A549 (cell line): Measurements from ENCODE around the gene CCDC66. TPM values are rescaled to one million over a fixed set of nuclear protein-coding genes. Genes with fewer than 3 reads are reported as not detected.
"Not testable (repeated sequence)": the region's sequence is repeated elsewhere in the genome, so short reads cannot be mapped to it uniquely, and the experiment has no call there.

Experiments used
- ATAC-seq, 2 experiments: fragments of 200-7000 bp in 1 of 2; fragments of >200 bp in 1 of 2; cut with Nextera tagmentation in 1 of 2; cut with Tn5 transposase in 1 of 2; 3 replicates each; pipeline versions ENCODE4 v1.8.0 to v1.9.1; 2018 to 2020; ENCODE audit warnings: mild to moderate bottlenecking in 1 of 2, moderate library complexity in 1 of 2
- CTCF ChIA-PET: fragments of 300-600 bp; sonication (Branson Sonifier 250); formaldehyde crosslinking; extraction: SDS; loops from one replicate; lab custom pipeline; 2021; ENCODE audit warnings: antibody characterized with exemption, inconsistent platforms; lab: Yijun Ruan, JAX
- POLR2A ChIA-PET: fragments of 350-600 bp; formaldehyde crosslinking; extraction: SDS; loops from one replicate; lab custom pipeline; 2021; ENCODE audit warnings: antibody characterized with exemption, inconsistent platforms; lab: Yijun Ruan, JAX
- DNase-seq, 2 experiments: peaks; one replicate each; pipeline versions ENCODE4 v3.0.0 to v3.0.0-alpha.2; 2011 to 2016; ENCODE audit warnings: low read depth in 1 of 2, low spot score in 1 of 2
- FAIRE-seq: peaks from 2 replicates; lab custom pipeline; 2011; peaks lifted over from hg19 to GRCh38; lab: Jason Lieb, UNC
- H3K27ac ChIP-seq, 2 experiments: fragments of >200 bp; sonication (Bioruptor Twin); formaldehyde crosslinking; 3 replicates each; pipeline ENCODE4 v1.5.1; 2016 to 2017
- H3K4me1 ChIP-seq: fragments of >200 bp; sonication (Bioruptor Twin); formaldehyde crosslinking; 3 replicates; pipeline ENCODE4 v1.6.1; 2016
- H3K4me2 ChIP-seq: fragments of >200 bp; sonication (Bioruptor Twin); formaldehyde crosslinking; 3 replicates; pipeline ENCODE4 v1.6.1; 2016
- H3K4me3 ChIP-seq: fragments of >200 bp; sonication (Bioruptor Twin); formaldehyde crosslinking; 3 replicates; pipeline ENCODE4 v1.5.1; 2016
- H3K9me3 ChIP-seq: fragments of >200 bp; sonication (Bioruptor Twin); formaldehyde crosslinking; 3 replicates; pipeline ENCODE4 v1.6.1; 2016
- ATOH8 ChIP-seq: fragments of 250-450 bp; sonication (Bioruptor Pico); IDR thresholded peaks from 2 replicates; pipeline ENCODE4 v1.5.0; 2020; ENCODE audit warnings: low read depth, mild to moderate bottlenecking, moderate library complexity
- BCL3 ChIP-seq: fragments of >200 bp; sonication (Bioruptor Twin); formaldehyde crosslinking; IDR thresholded peaks from 3 replicates; pipeline ENCODE4 v1.6.1; 2016
- CBX2 ChIP-seq: fragments of 200-600 bp; sonication (generic); IDR thresholded peaks from 2 replicates; pipeline ENCODE4 v1.6.1; 2016; ENCODE audit warnings: low read depth, mild to moderate bottlenecking, borderline replicate concordance
- CEBPB ChIP-seq, 2 experiments: fragments of >200 bp in 1 of 2; sonication (Bioruptor Twin) in 1 of 2; formaldehyde crosslinking in 1 of 2; IDR thresholded peaks; 2 replicates each; pipeline ENCODE4 v1.6.1; 2012 to 2016
- CHD4 ChIP-seq: fragments of 200-600 bp; sonication (generic); IDR thresholded peaks from 2 replicates; pipeline ENCODE4 v1.6.1; 2016; ENCODE audit warnings: antibody characterized with exemption, mild to moderate bottlenecking, borderline replicate concordance
- EHF ChIP-seq: fragments of 250-450 bp; sonication (Bioruptor Pico); IDR thresholded peaks from 2 replicates; pipeline ENCODE4 v1.5.0; 2020; ENCODE audit warnings: mild to moderate bottlenecking
- HMGXB4 ChIP-seq: fragments of 250-450 bp; sonication (Bioruptor Pico); IDR thresholded peaks from 2 replicates; pipeline ENCODE4 v1.5.0; 2021; ENCODE audit warnings: mild to moderate bottlenecking, moderate library complexity, borderline replicate concordance
- HOXA7 ChIP-seq: fragments of 250-450 bp; sonication (Bioruptor Pico); IDR thresholded peaks from 2 replicates; pipeline ENCODE4 v1.5.0; 2020; ENCODE audit warnings: mild to moderate bottlenecking, moderate library complexity
- JUNB ChIP-seq: fragments of >200 bp; sonication (Bioruptor Twin); formaldehyde crosslinking; IDR thresholded peaks from 2 replicates; pipeline ENCODE4 v1.6.1; 2016
- KDM5A ChIP-seq: fragments of 200-600 bp; sonication (generic); IDR thresholded peaks from 2 replicates; pipeline ENCODE4 v1.6.1; 2016; ENCODE audit warnings: antibody characterized with exemption, mild to moderate bottlenecking
- MAFK ChIP-seq: fragments of 450-650 bp; IDR thresholded peaks from 2 replicates; pipeline ENCODE4 v1.6.1; 2014; ENCODE audit not compliant: partially characterized antibody
- NFE2L2 ChIP-seq: fragments of 150-350 bp; conservative IDR thresholded peaks from 2 replicates; pipeline ENCODE4 v1.6.1; 2014; ENCODE audit warnings: low read length
- NPAS2 ChIP-seq: fragments of 250-450 bp; sonication (Bioruptor Pico); IDR thresholded peaks from 2 replicates; pipeline ENCODE4 v1.8.0; 2022; ENCODE audit warnings: mild to moderate bottlenecking, moderate library complexity, borderline replicate concordance
- PHF8 ChIP-seq: fragments of 200-600 bp; sonication (generic); IDR thresholded peaks from 2 replicates; pipeline ENCODE4 v1.6.1; 2016; ENCODE audit warnings: low read depth, mild to moderate bottlenecking, antibody characterized with exemption, moderate library complexity, borderline replicate concordance
- POLR2A ChIP-seq: IDR thresholded peaks from 2 replicates; pipeline ENCODE4 v1.6.1; 2012; ENCODE audit warnings: mild to moderate bottlenecking, low read length
- POLR2AphosphoS2 ChIP-seq: conservative IDR thresholded peaks from 2 replicates; pipeline ENCODE4 v1.6.1; 2012; ENCODE audit warnings: low read length, improper control_type of control experiment, inconsistent platforms
- RARB ChIP-seq: fragments of 250-450 bp; sonication (Bioruptor Pico); IDR thresholded peaks from 2 replicates; pipeline ENCODE4 v1.8.0; 2021; ENCODE audit warnings: mild to moderate bottlenecking, moderate library complexity
- REST ChIP-seq: fragments of 200-600 bp; sonication (generic); IDR thresholded peaks from 2 replicates; pipeline ENCODE4 v1.6.1; 2016; ENCODE audit warnings: antibody characterized with exemption, mild to moderate bottlenecking, moderate library complexity
- RNF2 ChIP-seq: fragments of 200-600 bp; sonication (generic); IDR thresholded peaks from 2 replicates; pipeline ENCODE4 v1.6.1; 2016; ENCODE audit warnings: low read depth, mild to moderate bottlenecking, antibody characterized with exemption, moderate library complexity, borderline replicate concordance
- USF2 ChIP-seq: fragments of 450-650 bp; IDR thresholded peaks from 2 replicates; pipeline ENCODE4 v1.6.1; 2014; ENCODE audit warnings: antibody characterized with exemption
- WGBS: methylation state at CpG from one replicate; pipeline ENCODE4 v1.1.6; 2017; ENCODE audit errors: missing lambda C conversion rate; 5-methylcytosine and 5-hydroxymethylcytosine counted together
- polyA plus RNA-seq, 4 experiments: library from polyadenylated mRNA; depleted of rRNA in 3 of 4; stranded (reverse); fragments of >200 nt; fragmentation: RNase III in 1 of 4; extraction: RNeasy Plus Mini Kit Qiagen cat#74134 plus additional on column Dnase treatment in 1 of 4; gene quantifications; 2 replicates in 3 of 4; 3 replicates in 1 of 4; pipeline ENCODE4 v1.2.3, GENCODE V29; 2011 to 2017

The CCDC66 gene
- polyA plus RNA-seq, 2 of the 4 experiments (the other 2 are of a cell fraction): 9.1 to 17.3 TPM

GRCh38 chr3:56593455-56594158 lies 36.6 kb downstream of the CCDC66 start:
- POLR2A ChIA-PET: interaction anchor here (0.6 kb wide), 1 partner anchor 198 kb away, joined by 4 read pairs; no protein-coding TSS in a partner anchor
- Histone ChIP-seq H3K4me3 (no peak overlapping the region), H3K4me1 (no peaks in the 10 kb centered on the region), H3K27ac (no peak overlapping the region)
- no peak for TF ChIP-seq POLR2AphosphoS2
- TF ChIP-seq RNF2: no peak
- no peak for TF ChIP-seq BCL3
- TF ChIP-seq USF2: no peak
- no peak for TF ChIP-seq KDM5A
- TF ChIP-seq POLR2A: no peak
- no peak for TF ChIP-seq CBX2
- no peak for TF ChIP-seq HOXA7 (CRISPR knock-in tag)
- no peak for TF ChIP-seq CEBPB (IDR thresholded peaks at IDR 0.05)
- TF ChIP-seq CHD4: no peak
- no peak for TF ChIP-seq PHF8
- no peak for TF ChIP-seq MAFK
- TF ChIP-seq EHF: no peak
- TF ChIP-seq NFE2L2: no peak
- TF ChIP-seq NPAS2: no peak
- TF ChIP-seq JUNB: no peak
- TF ChIP-seq RARB (CRISPR knock-in tag): no peak
- TF ChIP-seq, all 56 proteins: peak for 0
- ATAC-seq: no peak
- no peaks in the 10 kb centered on the region for H3K9me3 ChIP-seq
- no peak for FAIRE-seq
- WGBS: 79% methylated on average over 6 of the region's 6 CpGs
- CTCF ChIA-PET: no interaction called here
- no peak for DNase-seq
- no peak overlapping the region for H3K4me2 ChIP-seq

- TF ChIP-seq REST: no peak
- TF ChIP-seq ATOH8 (CRISPR knock-in tag): no peak
- TF ChIP-seq HMGXB4 (CRISPR knock-in tag): no peak
- DNase-seq (no peak), FAIRE-seq (no peak), ATAC-seq (no peak)
- ChIA-PET CTCF (no interaction called here), POLR2A (no interaction called here)
- Histone ChIP-seq H3K4me3 (no peak overlapping the region), H3K27ac (no peak overlapping the region), H3K4me1 (no peaks in the 10 kb centered on the region), H3K9me3 (no peaks in the 10 kb centered on the region), H3K4me2 (no peak overlapping the region)
- 85% methylated on average over 11 of the region's 11 CpGs for WGBS
These were observed 39.2 kb downstream of the CCDC66 start for GRCh38 chr3:56595975-56596840.

- DNase-seq, H3K4me2 ChIP-seq, FAIRE-seq, CTCF ChIA-PET, H3K27ac ChIP-seq, H3K4me3 ChIP-seq, ATAC-seq, H3K9me3 ChIP-seq, POLR2A ChIA-PET, H3K4me1 ChIP-seq: not testable (repeated sequence)
- WGBS: 100% methylated on average over 1 of the region's 2 CpGs
These were observed 51.5 kb downstream of the CCDC66 start for GRCh38 chr3:56608479-56608878.
